IPS-NIHi7 (cell line): ENCODE measurements around the gene ALDH2.
"Not testable (repeated sequence)": the region's sequence is repeated elsewhere in the genome, so short reads cannot be mapped to it uniquely, and the experiment has no call there.

Experiments
- DNase-seq: peaks from one replicate; pipeline ENCODE4 v3.0.0; 2012; ENCODE audit warnings: mixed read lengths; ENCODE audit errors: extremely low spot score

ALDH2 gene

GRCh38 chr12:111788178-111788654 is 21.5 kb downstream of the ALDH2 start:
- no peak for DNase-seq

GRCh38 chr12:111789779-111790178 is 23.0 kb downstream of the ALDH2 start:
- DNase-seq: no peak

GRCh38 chr12:111791507-111791906 is 24.8 kb downstream of the ALDH2 start:
- DNase-seq: no peak

GRCh38 chr12:111792155-111792855 is 25.6 kb downstream of the ALDH2 start:
- no peak for DNase-seq

- DNase-seq: no peak
These were observed 26.1 kb downstream of the ALDH2 start for GRCh38 chr12:111792856-111793235.

GRCh38 chr12:111798182-111798581 is 31.4 kb downstream of the ALDH2 start:
- no peak for DNase-seq

GRCh38 chr12:111799758-111800157 is 33.0 kb downstream of the ALDH2 start:
- DNase-seq: no peak

GRCh38 chr12:111803038-111803626 is 36.4 kb downstream of the ALDH2 start:
- DNase-seq: no peak

- no peak for DNase-seq
These were observed 37.1 kb downstream of the ALDH2 start for GRCh38 chr12:111803851-111804250.

GRCh38 chr12:111806304-111806703 is 39.6 kb downstream of the ALDH2 start:
- DNase-seq: no peak

GRCh38 chr12:111807232-111807631 is 40.5 kb downstream of the ALDH2 start:
- no peak for DNase-seq

GRCh38 chr12:111812881-111813741 is 46.4 kb downstream of the ALDH2 start:
- DNase-seq: peak; percentile 96

GRCh38 chr12:111816065-111816615 is 49.4 kb downstream of the ALDH2 start:
- DNase-seq: no peak

- not testable (repeated sequence) for DNase-seq
These were observed 50.2 kb downstream of the ALDH2 start for GRCh38 chr12:111816898-111817297.

- DNase-seq: no peak
These were observed 51.6 kb downstream of the ALDH2 start for GRCh38 chr12:111818340-111818739.

- DNase-seq: no peak
These were observed 52.7 kb downstream of the ALDH2 start for GRCh38 chr12:111819191-111820158.

GRCh38 chr12:111820828-111821227 is 54.1 kb downstream of the ALDH2 start:
- DNase-seq: not testable (repeated sequence)

- DNase-seq: no peak
These were observed 56.2 kb downstream of the ALDH2 start for GRCh38 chr12:111822886-111823285.

- no peak for DNase-seq
These were observed 57.2 kb downstream of the ALDH2 start for GRCh38 chr12:111823891-111824290.

GRCh38 chr12:111824312-111824711 is 57.6 kb downstream of the ALDH2 start:
- not testable (repeated sequence) for DNase-seq

GRCh38 chr12:111825509-111825908 is 58.8 kb downstream of the ALDH2 start:
- DNase-seq: no peak
